HG03097 (cell line): Measurements from ENCODE around the gene OR52W1.

Source experiments
- ATAC-seq: cut with Tn5 transposase; IDR thresholded peaks from one replicate; pipeline ENCODE4 v1.9.1; 2021; ENCODE audit not compliant: unreplicated experiment, low FRiP score

OR52W1 gene

GRCh38 chr11:6199174-6199810 is at the start of gene OR52W1:
Gene OR52W1, plus strand, starts transcription at chr11:6199224. Its CDS starts 0 bp downstream, at chr11:6199224.
- no peak for ATAC-seq

- ATAC-seq, result no peak
Observed at GRCh38 chr11:6151117-6151516, 47.9 kb upstream of the OR52W1 start.

- ATAC-seq, result no peak
Observed at GRCh38 chr11:6152126-6152525, 46.9 kb upstream of the OR52W1 start.

GRCh38 chr11:6156628-6157359 is 42.2 kb upstream of the OR52W1 start:
- ATAC-seq, result no peak

- no peak for ATAC-seq
Observed at GRCh38 chr11:6170226-6170625, 28.8 kb upstream of the OR52W1 start, which contains the start of gene OR52B2. Gene OR52B2, minus strand, starts transcription at chr11:6170326. Its CDS starts 0 bp downstream, at chr11:6170326.

- no peak for ATAC-seq
Observed at GRCh38 chr11:6175440-6175839, 23.6 kb upstream of the OR52W1 start.

- ATAC-seq, result no peak
Observed at GRCh38 chr11:6191742-6192141, 7.3 kb upstream of the OR52W1 start.

- ATAC-seq, result no peak
Observed at GRCh38 chr11:6194065-6194581, 4.9 kb upstream of the OR52W1 start.

GRCh38 chr11:6196396-6196795 is 2.6 kb upstream of the OR52W1 start:
- no peak for ATAC-seq

- no peak for ATAC-seq
Observed at GRCh38 chr11:6197466-6198200, 1.4 kb upstream of the OR52W1 start.

- ATAC-seq, result no peak
Observed at GRCh38 chr11:6200975-6201374, 2.0 kb downstream of the OR52W1 start.

- no peak for ATAC-seq
Observed at GRCh38 chr11:6201481-6201880, 2.5 kb downstream of the OR52W1 start.

GRCh38 chr11:6202041-6202440 is 3.0 kb downstream of the OR52W1 start:
- no peak for ATAC-seq

- peak; percentile 83 for ATAC-seq
Observed at GRCh38 chr11:6203327-6203726, 4.3 kb downstream of the OR52W1 start.

- no peak for ATAC-seq
Observed at GRCh38 chr11:6204706-6205105, 5.7 kb downstream of the OR52W1 start.

GRCh38 chr11:6205366-6205765 is 6.3 kb downstream of the OR52W1 start, which contains the start of gene C11orf42:
Gene C11orf42, plus strand, starts transcription at chr11:6205557. Its CDS starts 59 bp downstream, at chr11:6205616.
- no peak for ATAC-seq

GRCh38 chr11:6206456-6207180 is 7.6 kb downstream of the OR52W1 start:
- no peak for ATAC-seq

- no peak for ATAC-seq
Observed at GRCh38 chr11:6209801-6210200, 10.8 kb downstream of the OR52W1 start.

GRCh38 chr11:6210274-6210955 is 11.4 kb downstream of the OR52W1 start:
- no peak for ATAC-seq

GRCh38 chr11:6214530-6214929 is 15.5 kb downstream of the OR52W1 start:
- ATAC-seq, result no peak
